GM10847 (cell line): Measurements from ENCODE around the gene HOXC10.

ENCODE experiments used
- POLR2A ChIP-seq: IDR thresholded peaks from 2 replicates; pipeline ENCODE4 v1.6.1; 2011; ENCODE audit not compliant: insufficient read length; ENCODE audit errors: extremely low read depth

HOXC10 gene

GRCh38 chr12:54004841-54005530 is 20.0 kb downstream of the HOXC10 start:
- TF ChIP-seq POLR2A = no peak

DNA sequence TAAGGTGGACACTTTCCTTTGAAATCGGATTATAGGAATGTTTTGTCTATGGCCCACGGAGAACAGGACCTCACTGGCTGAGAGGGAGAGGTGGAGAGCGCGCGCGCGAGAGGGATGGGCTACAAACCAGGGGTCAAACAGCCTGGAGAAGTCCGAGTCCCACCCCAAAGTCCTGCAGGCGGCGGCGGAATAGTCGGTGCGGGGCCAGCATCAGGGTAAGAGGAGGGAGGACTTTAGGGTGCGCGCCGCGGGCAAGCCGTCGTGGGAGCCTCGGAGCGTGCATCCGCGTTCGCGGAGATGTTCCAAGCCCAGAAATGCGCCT is 20.5 kb downstream of the HOXC10 start:
- no peak for TF ChIP-seq POLR2A

- no peak for TF ChIP-seq POLR2A
Observed at GRCh38 chr12:54005853-54006558, 21.1 kb downstream of the HOXC10 start.

DNA sequence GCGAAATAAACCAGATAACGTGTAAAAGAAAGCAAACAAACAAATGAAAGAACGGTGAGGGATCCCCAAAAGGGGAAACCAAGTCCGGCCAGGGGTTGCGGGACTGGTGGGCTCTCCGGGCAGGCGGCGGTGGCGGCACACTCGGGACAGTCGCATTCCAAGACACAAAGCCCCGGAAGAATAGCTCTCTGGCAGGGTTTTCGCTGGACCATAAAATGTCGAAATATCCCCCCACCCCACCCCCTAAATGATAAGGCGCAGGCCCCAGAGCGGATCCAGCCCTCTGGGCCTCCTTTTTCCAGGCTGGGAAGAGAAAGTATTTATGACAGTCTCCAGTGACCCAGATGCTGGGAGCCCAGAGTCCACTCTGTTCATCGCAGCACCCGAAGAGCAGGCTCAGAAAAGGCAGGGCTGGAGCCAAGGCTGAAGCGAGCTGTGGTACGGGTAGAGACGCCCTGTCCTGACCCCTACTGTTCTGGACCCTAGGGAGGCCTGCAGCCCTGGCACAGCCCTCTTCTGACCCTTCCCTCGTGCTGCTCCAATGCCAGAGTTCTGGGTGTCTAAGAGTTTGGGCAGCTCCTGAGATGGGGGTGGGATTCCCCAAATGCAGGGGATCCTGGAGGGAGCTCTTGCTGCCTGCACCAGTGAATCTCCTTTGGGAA is 21.7 kb downstream of the HOXC10 start:
- TF ChIP-seq POLR2A = no peak

GRCh38 chr12:54007538-54008259 is 22.8 kb downstream of the HOXC10 start:
- TF ChIP-seq POLR2A = no peak

- no peak for TF ChIP-seq POLR2A
Observed at GRCh38 chr12:54008260-54008552, 23.3 kb downstream of the HOXC10 start.

GRCh38 chr12:54009171-54010052 is 24.5 kb downstream of the HOXC10 start:
- TF ChIP-seq POLR2A = no peak

- no peak for TF ChIP-seq POLR2A
Observed at GRCh38 chr12:54010053-54010971, 25.4 kb downstream of the HOXC10 start.

- no peak for TF ChIP-seq POLR2A
Observed at GRCh38 chr12:54010972-54011664, 26.2 kb downstream of the HOXC10 start.

DNA sequence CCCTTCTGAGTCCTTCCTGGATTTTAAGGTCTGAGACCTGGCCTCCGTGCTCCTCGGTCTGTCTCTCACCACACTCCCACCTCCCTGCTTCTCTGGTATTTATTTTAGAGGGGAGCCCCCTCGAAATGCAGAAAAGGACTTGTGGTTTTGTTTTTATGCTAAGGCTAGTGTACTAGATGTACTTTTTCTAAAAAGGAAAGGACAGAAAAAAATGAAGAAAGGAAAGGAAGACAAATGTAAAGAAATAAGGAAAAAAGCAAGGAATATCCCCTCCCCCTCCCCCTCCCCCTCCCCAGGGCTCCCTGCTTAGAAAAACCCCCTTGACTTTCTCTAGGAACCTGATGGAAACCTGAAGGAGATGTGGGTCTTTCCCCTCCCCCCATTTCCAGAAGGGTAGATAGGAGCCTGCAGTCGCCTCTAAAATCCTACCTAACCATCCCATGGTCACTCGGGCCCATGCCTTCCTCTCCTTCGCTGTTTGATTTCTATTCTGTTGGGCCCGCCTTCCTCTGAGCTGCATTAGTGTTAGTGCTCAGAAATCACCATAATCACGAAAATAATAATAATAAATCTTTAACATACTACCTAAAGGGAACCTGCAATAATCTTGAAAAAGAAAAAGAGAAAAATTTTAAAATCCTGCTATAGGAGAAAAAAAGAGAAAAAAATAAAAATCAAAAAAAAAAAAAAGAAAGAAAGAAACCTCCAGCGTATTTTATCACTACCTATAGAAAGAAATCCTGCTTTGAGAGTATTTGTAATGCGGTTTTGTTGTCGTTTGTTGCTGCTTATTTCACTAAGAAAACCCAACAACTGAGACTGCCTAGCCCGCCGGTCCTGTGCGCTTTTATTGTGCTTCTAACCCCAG is 27.0 kb downstream of the HOXC10 start:
- TF ChIP-seq POLR2A = no peak

- TF ChIP-seq POLR2A = no peak
Observed at GRCh38 chr12:54012631-54013409, 27.9 kb downstream of the HOXC10 start.
